Fibroblast of upper back skin (primary cell): Measurements from ENCODE around the gene C16orf46.

ENCODE experiments used
- DNase-seq: peaks from one replicate; pipeline ENCODE4 v3.0.0-alpha.2; 2013

The C16orf46 gene

GRCh38 chr16:81073560-81074330 is 3.3 kb downstream of the C16orf46 start:
- no peak for DNase-seq

GRCh38 chr16:81071805-81072204 is 5.2 kb downstream of the C16orf46 start:
- no peak for DNase-seq

GRCh38 chr16:81070979-81071378 is 6.1 kb downstream of the C16orf46 start:
- no peak for DNase-seq

- no peak for DNase-seq
Observed at GRCh38 chr16:81069063-81069462, 8.0 kb downstream of the C16orf46 start.

- DNase-seq, result no peak
Observed at GRCh38 chr16:81067166-81067565, 9.9 kb downstream of the C16orf46 start.

GRCh38 chr16:81066681-81067080 is 10.4 kb downstream of the C16orf46 start:
- DNase-seq, result no peak

- no peak for DNase-seq
Observed at GRCh38 chr16:81061871-81062608, 15.0 kb downstream of the C16orf46 start.

- DNase-seq, result no peak
Observed at GRCh38 chr16:81061307-81061640, 15.8 kb downstream of the C16orf46 start.

- no peak for DNase-seq
Observed at GRCh38 chr16:81060576-81061306, 16.3 kb downstream of the C16orf46 start.

GRCh38 chr16:81053761-81054160 is 23.3 kb downstream of the C16orf46 start:
- DNase-seq, result no peak

GRCh38 chr16:81042821-81043220 is 34.2 kb downstream of the C16orf46 start:
- no peak for DNase-seq

GRCh38 chr16:81041696-81042095 is 35.3 kb downstream of the C16orf46 start:
- DNase-seq, result no peak

- DNase-seq, result peak; percentile 65
Observed at GRCh38 chr16:81040842-81041241, 36.2 kb downstream of the C16orf46 start.

GRCh38 chr16:81040131-81040530 is 36.9 kb downstream of the C16orf46 start:
- no peak for DNase-seq

- DNase-seq, result no peak
Observed at GRCh38 chr16:81036751-81037350, 40.2 kb downstream of the C16orf46 start.

- peak; percentile 14 for DNase-seq
Observed at GRCh38 chr16:81035975-81036750, 40.9 kb downstream of the C16orf46 start.

- peak; percentile 83 for DNase-seq
Observed at GRCh38 chr16:81035398-81035974, 41.6 kb downstream of the C16orf46 start, which contains the start of gene ATMIN. TSS of gene ATMIN (plus strand) at chr16:81035842. CDS start at chr16:81035871, 29 bp downstream.

GRCh38 chr16:81029930-81030604 is 47.0 kb downstream of the C16orf46 start:
- no peak for DNase-seq

- no peak for DNase-seq
Observed at GRCh38 chr16:81026429-81026828, 50.6 kb downstream of the C16orf46 start.

GRCh38 chr16:81018496-81018895 is 58.5 kb downstream of the C16orf46 start:
- no peak for DNase-seq

- no peak for DNase-seq
Observed at GRCh38 chr16:81014672-81015071, 62.4 kb downstream of the C16orf46 start.
